Heart left ventricle (tissue), 13 donors: Measurements from ENCODE around the gene KIAA2012.

Source experiments
- CTCF ChIP-seq, 12 donors: fragments of 200-600 bp; sonication (generic) in 4 of 12; IDR thresholded peaks; one replicate each; pipeline versions ENCODE4 v1.5.0 to v1.8.0; 2018 to 2022; ENCODE audit warnings: antibody characterized with exemption in 12 of 12, mild to moderate bottlenecking in 5 of 12
- POLR2A ChIP-seq, 2 donors: fragments of 450-650 bp; IDR thresholded peaks; one replicate each; pipeline ENCODE4 v1.6.1; 2017; ENCODE audit warnings: antibody characterized with exemption in 2 of 2, mild to moderate bottlenecking in 2 of 2, moderate library complexity in 2 of 2
- donor health status: ischemic (EF 13 %, LVEDD 7.1; RV severe dilation, severe dysfunction).
- donor health status: DM: no; HTN: yes; CAD: no.
- donor health status: DM: no; HTN: no; CAD: no.
- donor health status: ischemic (EF 25% LVEDD 6.9; RV normal size, moderate dysfunction).
- donor health status: ischemic (EF 25% LVEDD 5.7; RV mildly dilated, moderate dysfunction).
- donor health status: ischemic (EF 35%, LVEDD 5.7; RV mildly dilated, moderate dysfunction).
- donor health status: nonischemic (EF 11% LVEDD 7.7; RV severe dilation, severe dysfunction).
- donor health status: DM: yes; HTN: yes; CAD: no.
- donor health status: PGD.
- donor health status: ischemic (EF 29% LVEDD 5.4; RV normal size, mild dysfunction).
- donor health status: nonischemic (EF 23%, LVEDD 6.1; RV moderate dilation, normal function).

GRCh38 chr2:202098291-202098690, 25.2 kb downstream of the KIAA2012 start:
- TF ChIP-seq CTCF (IDR thresholded peaks at IDR 0.05): no peak
- no peak for TF ChIP-seq POLR2A (IDR thresholded peaks at IDR 0.05)
